Activated T-cell treated with anti-CD3 and anti-CD28 coated beads, Interleukin-2, amount 50 U/mL, for 1 hour (primary cell): ENCODE measurements around the gene PCID2.
"Not testable (repeated sequence)": the region's sequence is repeated elsewhere in the genome, so short reads cannot be mapped to it uniquely, and the experiment has no call there.

Experiments
- DNase-seq: peaks from one replicate; pipeline ENCODE4 v3.0.0-alpha.2; 2020

PCID2 gene

GRCh38 chr13:113208421-113209335 is at the start of gene PCID2:
PCID2 (minus strand) TSS chr13:113208669; CDS start chr13:113208634, 35 bp downstream.
- DNase-seq, result peak; percentile 96

- not testable (repeated sequence) for DNase-seq
These were observed 49.4 kb upstream of the PCID2 start for GRCh38 chr13:113257908-113258307.

- no peak for DNase-seq
These were observed 44.1 kb upstream of the PCID2 start for GRCh38 chr13:113252516-113253095.

GRCh38 chr13:113245849-113246796 is 37.7 kb upstream of the PCID2 start:
- no peak for DNase-seq

GRCh38 chr13:113243847-113244246 is 35.4 kb upstream of the PCID2 start:
- no peak for DNase-seq

GRCh38 chr13:113241623-113242022 is 33.2 kb upstream of the PCID2 start:
- not testable (repeated sequence) for DNase-seq

GRCh38 chr13:113239986-113240385 is 31.5 kb upstream of the PCID2 start:
- no peak for DNase-seq

- DNase-seq, result no peak
These were observed 30.9 kb upstream of the PCID2 start for GRCh38 chr13:113239357-113239756.

- no peak for DNase-seq
These were observed 30.1 kb upstream of the PCID2 start for GRCh38 chr13:113238536-113238935.

- DNase-seq, result no peak
These were observed 24.6 kb upstream of the PCID2 start for GRCh38 chr13:113233101-113233500.

- no peak for DNase-seq
These were observed 23.9 kb upstream of the PCID2 start for GRCh38 chr13:113232208-113233003.

GRCh38 chr13:113231306-113232207 is 23.1 kb upstream of the PCID2 start:
- no peak for DNase-seq

GRCh38 chr13:113229791-113230190 is 21.3 kb upstream of the PCID2 start:
- no peak for DNase-seq

GRCh38 chr13:113229161-113229560 is 20.7 kb upstream of the PCID2 start:
- no peak for DNase-seq

- DNase-seq, result no peak
These were observed 18.5 kb upstream of the PCID2 start for GRCh38 chr13:113226873-113227450.

- DNase-seq, result no peak
These were observed 17.0 kb upstream of the PCID2 start for GRCh38 chr13:113225515-113225914.

GRCh38 chr13:113224486-113224885 is 16.0 kb upstream of the PCID2 start:
- no peak for DNase-seq

- DNase-seq, result no peak
These were observed 14.6 kb upstream of the PCID2 start for GRCh38 chr13:113223070-113223469.

- peak; percentile 35 for DNase-seq
These were observed 12.4 kb upstream of the PCID2 start for GRCh38 chr13:113220877-113221276.

GRCh38 chr13:113220141-113220598 is 11.7 kb upstream of the PCID2 start:
- DNase-seq, result no peak
